ENCODE results near the gene NDEL1.

- TF ChIP-seq POLR2A (IDR thresholded peaks at IDR 0.05) (no peak), CTCF (IDR thresholded peaks at IDR 0.05) (no peak)
Measured at GRCh38 chr17:8472663-8473062, 37.0 kb downstream of the NDEL1 start.
